ENCODE results near the gene GRIN2D. TPM values are rescaled to one million over a fixed set of nuclear protein-coding genes. Genes with fewer than 3 reads are reported as not detected.
"Not testable (repeated sequence)": the region's sequence is repeated elsewhere in the genome, so short reads cannot be mapped to it uniquely, and the experiment has no call there.

GRIN2D gene
- polyA plus RNA-seq, 1 experiment, result 0.07 TPM

- ChIA-PET CTCF (interaction anchor here (0.9 kb wide), 1 partner anchor 22 kb away, joined by 3 read pairs; the partner anchor contains the start of gene KDELR1), POLR2A (no interaction called here)
- Histone ChIP-seq H3K27me3 (ENCODE audit: control insufficient read depth, insufficient read depth, low read length) (no peaks in the 10 kb centered on the region), H3K4me3 (ENCODE audit: low read depth, low read length) (no peak overlapping the region), H3K9me3 (ENCODE audit: control insufficient read depth, insufficient read depth, low read length) (no peaks in the 10 kb centered on the region), H3K27ac (ENCODE audit: low read depth, low read length) (no peak overlapping the region)
- no peak for TF ChIP-seq CTCF (IDR thresholded peaks at IDR 0.05; ENCODE audit: low read depth, low read length)
- no peak for DNase-seq (ENCODE audit: low read depth, low spot score)
Observed at GRCh38 chr19:48368936-48369335, 24.5 kb upstream of the GRIN2D start.

- no peak overlapping the region for H3K27ac ChIP-seq (ENCODE audit: low read depth, low read length)
- no peak for TF ChIP-seq CTCF (IDR thresholded peaks at IDR 0.05; ENCODE audit: low read depth, low read length)
- no peaks in the 10 kb centered on the region for H3K9me3 ChIP-seq (ENCODE audit: control insufficient read depth, insufficient read depth, low read length)
- no peak for DNase-seq (ENCODE audit: low read depth, low spot score)
- H3K4me3 ChIP-seq (ENCODE audit: low read depth, low read length), result no peak overlapping the region
- H3K27me3 ChIP-seq (ENCODE audit: control insufficient read depth, insufficient read depth, low read length), result no peaks in the 10 kb centered on the region
- CTCF ChIA-PET, result interaction anchor here (0.6 to 0.8 kb wide), 2 partner anchors 20 to 214 kb away, joined by 3 read pairs; no protein-coding TSS in a partner anchor
- POLR2A ChIA-PET, result interaction anchor here (0.6 kb wide), 1 partner anchor 11 kb away, joined by 4 read pairs; no protein-coding TSS in a partner anchor
Observed at GRCh38 chr19:48370955-48371354, 22.5 kb upstream of the GRIN2D start.

GRCh38 chr19:48371367-48371766 lies 22.1 kb upstream of the GRIN2D start:
- no peak for TF ChIP-seq CTCF (IDR thresholded peaks at IDR 0.05; ENCODE audit: low read depth, low read length)
- DNase-seq (ENCODE audit: low read depth, low spot score), result no peak
- Histone ChIP-seq H3K9me3 (ENCODE audit: control insufficient read depth, insufficient read depth, low read length) (no peaks in the 10 kb centered on the region), H3K4me3 (ENCODE audit: low read depth, low read length) (no peak overlapping the region), H3K27ac (ENCODE audit: low read depth, low read length) (no peak overlapping the region), H3K27me3 (ENCODE audit: control insufficient read depth, insufficient read depth, low read length) (no peaks in the 10 kb centered on the region)
- CTCF ChIA-PET, result interaction anchor here (0.6 to 0.8 kb wide), 2 partner anchors 20 to 213 kb away, joined by 3 read pairs; no protein-coding TSS in a partner anchor
- POLR2A ChIA-PET, result interaction anchor here (0.6 kb wide), 1 partner anchor 11 kb away, joined by 4 read pairs; no protein-coding TSS in a partner anchor

GRCh38 chr19:48371771-48372170 lies 21.7 kb upstream of the GRIN2D start:
- not testable (repeated sequence) for H3K27ac ChIP-seq (ENCODE audit: low read depth, low read length); H3K9me3 ChIP-seq (ENCODE audit: control insufficient read depth, insufficient read depth, low read length); H3K27me3 ChIP-seq (ENCODE audit: control insufficient read depth, insufficient read depth, low read length); H3K4me3 ChIP-seq (ENCODE audit: low read depth, low read length); DNase-seq (ENCODE audit: low read depth, low spot score)
- POLR2A ChIA-PET, result interaction anchor here (0.6 kb wide), 1 partner anchor 12 kb away, joined by 4 read pairs; no protein-coding TSS in a partner anchor
- CTCF ChIA-PET, result interaction anchor here (0.8 kb wide), 1 partner anchor 21 kb away, joined by 3 read pairs; no protein-coding TSS in a partner anchor

- DNase-seq (ENCODE audit: low read depth, low spot score), result no peak
- ChIA-PET POLR2A (no interaction called here), CTCF (interaction anchor here (1.5 kb wide), 1 partner anchor 18 kb away, joined by 6 read pairs; the partner anchor contains the start of gene KDELR1)
- H3K9me3 ChIP-seq (ENCODE audit: control insufficient read depth, insufficient read depth, low read length), result no peaks in the 10 kb centered on the region
- H3K27ac ChIP-seq (ENCODE audit: low read depth, low read length), result no peak overlapping the region
- H3K27me3 ChIP-seq (ENCODE audit: control insufficient read depth, insufficient read depth, low read length), result no peaks in the 10 kb centered on the region
- H3K4me3 ChIP-seq (ENCODE audit: low read depth, low read length), result no peak overlapping the region
- no peak for TF ChIP-seq CTCF (IDR thresholded peaks at IDR 0.05; ENCODE audit: low read depth, low read length)
Observed at GRCh38 chr19:48372904-48373303, 20.6 kb upstream of the GRIN2D start.

All from AG04450 (cell line).